C4-2B (cell line): Measurements from ENCODE around the gene B9D1.

Experiments used
- ZFX ChIP-seq: fragments of 450-650 bp; IDR thresholded peaks from 2 replicates; pipeline ENCODE4 v1.6.1; 2017
- TF ChIP-seq, protein P1 (sequence below): fragments of 450-650 bp; conservative IDR thresholded peaks from 2 replicates; pipeline ENCODE4 v1.5.1; 2017; ENCODE audit warnings: mild to moderate bottlenecking

- TF ChIP-seq, protein P1, sequence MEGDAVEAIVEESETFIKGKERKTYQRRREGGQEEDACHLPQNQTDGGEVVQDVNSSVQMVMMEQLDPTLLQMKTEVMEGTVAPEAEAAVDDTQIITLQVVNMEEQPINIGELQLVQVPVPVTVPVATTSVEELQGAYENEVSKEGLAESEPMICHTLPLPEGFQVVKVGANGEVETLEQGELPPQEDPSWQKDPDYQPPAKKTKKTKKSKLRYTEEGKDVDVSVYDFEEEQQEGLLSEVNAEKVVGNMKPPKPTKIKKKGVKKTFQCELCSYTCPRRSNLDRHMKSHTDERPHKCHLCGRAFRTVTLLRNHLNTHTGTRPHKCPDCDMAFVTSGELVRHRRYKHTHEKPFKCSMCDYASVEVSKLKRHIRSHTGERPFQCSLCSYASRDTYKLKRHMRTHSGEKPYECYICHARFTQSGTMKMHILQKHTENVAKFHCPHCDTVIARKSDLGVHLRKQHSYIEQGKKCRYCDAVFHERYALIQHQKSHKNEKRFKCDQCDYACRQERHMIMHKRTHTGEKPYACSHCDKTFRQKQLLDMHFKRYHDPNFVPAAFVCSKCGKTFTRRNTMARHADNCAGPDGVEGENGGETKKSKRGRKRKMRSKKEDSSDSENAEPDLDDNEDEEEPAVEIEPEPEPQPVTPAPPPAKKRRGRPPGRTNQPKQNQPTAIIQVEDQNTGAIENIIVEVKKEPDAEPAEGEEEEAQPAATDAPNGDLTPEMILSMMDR: no peak
- no peak for TF ChIP-seq ZFX
These were observed 26.4 kb downstream of the B9D1 start for GRCh38 chr17:19335951-19336631.
